Upper lobe of right lung (tissue), 1 donor: ENCODE results near the gene HSPB1. TPM values are rescaled to one million over a fixed set of nuclear protein-coding genes. Genes with fewer than 3 reads are reported as not detected.
"Not testable (repeated sequence)": the region's sequence is repeated elsewhere in the genome, so short reads cannot be mapped to it uniquely, and the experiment has no call there.

Experiments
- ATAC-seq: fragments of 200-7000 bp; cut with Tn5 transposase; one replicate; pipeline ENCODE4 v1.9.1; 2020; ENCODE audit warnings: mild to moderate bottlenecking, moderate library complexity
- DNase-seq: peaks from one replicate; pipeline ENCODE4 v3.0.0-alpha.2; 2020
- H3K27ac ChIP-seq: fragments of 200-600 bp; one replicate; pipeline ENCODE4 v1.8.0; 2022
- H3K27me3 ChIP-seq: fragments of 200-600 bp; one replicate; pipeline ENCODE4 v1.8.0; 2022; ENCODE audit warnings: mild to moderate bottlenecking
- H3K36me3 ChIP-seq: fragments of 200-600 bp; one replicate; pipeline ENCODE4 v1.8.0; 2022
- H3K4me1 ChIP-seq: fragments of 200-600 bp; one replicate; pipeline ENCODE4 v1.8.0; 2022
- H3K4me3 ChIP-seq: fragments of 200-600 bp; one replicate; pipeline ENCODE4 v1.8.0; 2022; ENCODE audit warnings: mild to moderate bottlenecking
- H3K9me3 ChIP-seq: fragments of 200-600 bp; one replicate; pipeline ENCODE4 v1.8.0; 2022
- CTCF ChIP-seq: fragments of 200-600 bp; IDR thresholded peaks from one replicate; pipeline ENCODE4 v1.8.0; 2022; ENCODE audit warnings: antibody characterized with exemption
- intact Hi-C: fragments of 100-400 bp; cut with DNase I; formaldehyde crosslinking; loops from one replicate; pipeline ENCODE4 v1.11.0; 2022
- total RNA-seq: library from RNA; stranded (reverse); fragmentation: NEBNext Ultra II Directional; extraction: Animal tissue kit (Norgen Biotek cat#: 25700); gene quantifications from one replicate; pipeline ENCODE4 v1.2.1, GENCODE V29; 2021
- donor health status: DM: no; HTN: yes; CAD: no; lungs with severe emphysema.

HSPB1 gene
- total RNA-seq, 1 donor from 2014 or later = 494 TPM

DNA sequence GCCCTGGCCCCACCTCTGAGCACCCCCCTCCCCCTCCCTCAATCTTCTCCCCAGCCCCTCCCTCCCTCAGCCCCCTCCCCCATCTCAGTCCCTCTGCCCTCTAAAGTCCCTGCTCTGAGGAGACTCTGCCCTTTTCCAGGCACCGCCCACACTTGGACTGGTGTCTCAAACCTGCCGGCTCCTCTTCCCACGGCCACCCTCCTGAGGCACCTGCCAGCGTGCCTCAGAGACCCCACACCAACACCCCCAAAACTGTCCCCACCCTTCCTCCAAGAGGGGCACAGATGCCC lies 34.6 kb upstream of the HSPB1 start:
- peaks cover 10% of the 10 kb centered on the region for H3K4me1 ChIP-seq
- intact Hi-C loops = no loop called here
- H3K27me3 ChIP-seq = peaks cover 49% of the 10 kb centered on the region
- no peak for TF ChIP-seq CTCF
- H3K27ac ChIP-seq = no peak overlapping the region
- ATAC-seq = no peak
- DNase-seq = no peak
- H3K9me3 ChIP-seq = no peaks in the 10 kb centered on the region
- H3K4me3 ChIP-seq = no peak overlapping the region
- no peaks in the 10 kb centered on the region for H3K36me3 ChIP-seq

- H3K9me3 ChIP-seq = no peaks in the 10 kb centered on the region
- no peak for TF ChIP-seq CTCF
- peaks cover 10% of the 10 kb centered on the region for H3K4me1 ChIP-seq
- no peaks in the 10 kb centered on the region for H3K36me3 ChIP-seq
- no peak for DNase-seq
- ATAC-seq = no peak
- H3K27me3 ChIP-seq = peaks cover 53% of the 10 kb centered on the region
- intact Hi-C loops = no loop called here
- no peak overlapping the region for H3K4me3 ChIP-seq
- H3K27ac ChIP-seq = no peak overlapping the region
Measured at GRCh38 chr7:76268376-76268775, 34.1 kb upstream of the HSPB1 start.

DNA sequence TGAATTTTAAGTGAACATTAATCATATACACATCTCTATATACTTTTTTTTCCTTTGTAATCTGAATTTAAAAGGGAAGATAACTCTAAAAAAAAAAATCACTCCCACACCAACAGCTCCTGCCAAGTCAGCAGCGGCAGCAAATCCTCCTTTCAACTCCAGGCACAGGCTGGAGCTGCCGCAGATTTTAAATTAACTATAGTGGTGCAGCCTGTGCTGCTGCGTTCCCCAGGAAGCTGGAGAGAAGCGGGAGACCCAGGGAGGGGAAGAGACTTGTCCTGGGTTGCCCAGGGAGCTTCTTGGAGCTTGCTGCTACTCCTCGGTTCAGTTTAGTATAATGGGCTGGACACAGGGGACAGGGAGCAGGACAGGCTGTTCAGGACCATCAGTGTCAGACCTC lies 32.6 kb upstream of the HSPB1 start:
- H3K9me3 ChIP-seq = no peaks in the 10 kb centered on the region
- no peak for TF ChIP-seq CTCF
- no peak overlapping the region for H3K4me3 ChIP-seq
- peaks cover 10% of the 10 kb centered on the region for H3K4me1 ChIP-seq
- intact Hi-C loops = no loop called here
- no peaks in the 10 kb centered on the region for H3K36me3 ChIP-seq
- ATAC-seq = no peak
- DNase-seq = no peak
- H3K27me3 ChIP-seq = peaks cover 66% of the 10 kb centered on the region
- no peak overlapping the region for H3K27ac ChIP-seq

GRCh38 chr7:76271384-76271783 lies 31.1 kb upstream of the HSPB1 start:
- H3K36me3 ChIP-seq, DNase-seq, H3K4me1 ChIP-seq, H3K27ac ChIP-seq, H3K4me3 ChIP-seq, H3K9me3 ChIP-seq, ATAC-seq, intact Hi-C loops: not testable (repeated sequence)
- H3K27me3 ChIP-seq = peaks cover 69% of the 10 kb centered on the region

- Histone ChIP-seq H3K4me1 (peaks cover 4% of the 10 kb centered on the region), H3K4me3 (no peak overlapping the region), H3K36me3 (no peaks in the 10 kb centered on the region), H3K9me3 (no peaks in the 10 kb centered on the region), H3K27ac (no peak overlapping the region), H3K27me3 (peaks cover 66% of the 10 kb centered on the region)
- no peak for TF ChIP-seq CTCF
- intact Hi-C loops = no loop called here
- ATAC-seq (no peak), DNase-seq (no peak)
Measured at GRCh38 chr7:76272142-76272541, 30.3 kb upstream of the HSPB1 start.

DNA sequence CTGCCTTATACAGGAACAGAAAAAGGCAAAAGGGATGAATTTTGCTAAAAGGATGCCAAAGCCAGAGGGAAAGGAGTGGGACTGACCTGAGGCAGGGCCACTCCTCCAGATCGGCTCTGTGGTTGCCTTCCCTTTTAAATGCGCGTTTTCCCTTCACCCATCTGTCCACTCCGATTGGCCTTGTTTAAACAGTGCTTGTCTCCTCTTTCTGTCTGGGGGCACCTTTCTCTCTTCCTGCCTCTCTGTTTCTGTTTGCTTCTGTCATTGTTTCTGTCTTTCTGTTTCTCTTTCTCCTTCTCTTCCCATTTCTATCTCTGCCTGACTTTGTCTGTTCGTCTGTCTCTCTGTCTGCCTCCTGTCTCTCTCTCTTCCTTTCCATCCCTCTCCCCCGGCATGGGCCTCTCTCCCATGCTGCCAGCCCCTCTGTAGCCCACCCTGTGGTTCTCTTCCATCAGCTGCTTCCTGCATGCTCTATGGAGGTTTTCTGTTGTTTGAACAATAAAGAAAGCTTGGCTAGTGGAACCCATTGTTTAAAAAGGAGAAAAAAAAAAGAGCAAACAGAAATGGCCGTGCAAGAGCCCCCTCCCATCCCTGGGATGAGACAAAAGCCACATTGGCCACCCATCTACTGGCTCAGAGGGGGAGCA lies 29.5 kb upstream of the HSPB1 start:
- no peak for ATAC-seq

More for the DNA sequence above, 29.5 kb upstream of the HSPB1 start:
- intact Hi-C loops = no loop called here
- Histone ChIP-seq H3K4me1 (no peaks in the 10 kb centered on the region), H3K36me3 (no peaks in the 10 kb centered on the region), H3K27me3 (peaks cover 60% of the 10 kb centered on the region), H3K27ac (no peak overlapping the region), H3K4me3 (no peak overlapping the region), H3K9me3 (no peaks in the 10 kb centered on the region)
- TF ChIP-seq CTCF = no peak
- DNase-seq = no peak
